ENCODE data around the gene DMXL2. TPM values are rescaled to one million over a fixed set of nuclear protein-coding genes. Genes with fewer than 3 reads are reported as not detected.

The DMXL2 gene
- total and polyA plus RNA-seq, 9 of the 15 experiments (the other 6 are each of a cell fraction or from before 2014, with no cell fraction given), result 9.3 to 57.7 (median 30.7) TPM

- TF ChIP-seq REST (IDR thresholded peaks at IDR 0.05; ENCODE audit: borderline replicate concordance) (peak; percentile 95), REST (CRISPR knock-in tag; IDR thresholded peaks at IDR 0.05; ENCODE audit: low read depth) (no peak), CTBP1 (IDR thresholded peaks at IDR 0.05; ENCODE audit: borderline replicate concordance) (no peak), MXI1 (IDR thresholded peaks at IDR 0.05; ENCODE audit: low read depth, low read length) (no peak), BMI1 (IDR thresholded peaks at IDR 0.05; ENCODE audit: low read length) (no peak), ZNF224 (CRISPR knock-in tag; IDR thresholded peaks at IDR 0.05) (no peak), TCF7 (IDR thresholded peaks at IDR 0.05; ENCODE audit: borderline replicate concordance) (no peak), GTF2E2 (tag; IDR thresholded peaks at IDR 0.05) (no peak), CC2D1A (IDR thresholded peaks at IDR 0.05) (peak; percentile 83), ZNF76 (CRISPR knock-in tag; IDR thresholded peaks at IDR 0.05; ENCODE audit: borderline replicate concordance) (no peak), ZNF695 (CRISPR knock-in tag; IDR thresholded peaks at IDR 0.05) (no peak)
- TF ChIP-seq, protein P1, sequence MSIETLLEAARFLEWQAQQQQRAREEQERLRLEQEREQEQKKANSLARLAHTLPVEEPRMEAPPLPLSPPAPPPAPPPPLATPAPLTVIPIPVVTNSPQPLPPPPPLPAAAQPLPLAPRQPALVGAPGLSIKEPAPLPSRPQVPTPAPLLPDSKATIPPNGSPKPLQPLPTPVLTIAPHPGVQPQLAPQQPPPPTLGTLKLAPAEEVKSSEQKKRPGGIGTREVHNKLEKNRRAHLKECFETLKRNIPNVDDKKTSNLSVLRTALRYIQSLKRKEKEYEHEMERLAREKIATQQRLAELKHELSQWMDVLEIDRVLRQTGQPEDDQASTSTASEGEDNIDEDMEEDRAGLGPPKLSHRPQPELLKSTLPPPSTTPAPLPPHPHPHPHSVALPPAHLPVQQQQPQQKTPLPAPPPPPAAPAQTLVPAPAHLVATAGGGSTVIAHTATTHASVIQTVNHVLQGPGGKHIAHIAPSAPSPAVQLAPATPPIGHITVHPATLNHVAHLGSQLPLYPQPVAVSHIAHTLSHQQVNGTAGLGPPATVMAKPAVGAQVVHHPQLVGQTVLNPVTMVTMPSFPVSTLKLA (conservative IDR thresholded peaks at IDR 0.05), result 0 out of 4 replicates have a peak, but pooled peaks of 1 of the 2 experiments have one; percentile 21
- TF ChIP-seq, protein P2, sequence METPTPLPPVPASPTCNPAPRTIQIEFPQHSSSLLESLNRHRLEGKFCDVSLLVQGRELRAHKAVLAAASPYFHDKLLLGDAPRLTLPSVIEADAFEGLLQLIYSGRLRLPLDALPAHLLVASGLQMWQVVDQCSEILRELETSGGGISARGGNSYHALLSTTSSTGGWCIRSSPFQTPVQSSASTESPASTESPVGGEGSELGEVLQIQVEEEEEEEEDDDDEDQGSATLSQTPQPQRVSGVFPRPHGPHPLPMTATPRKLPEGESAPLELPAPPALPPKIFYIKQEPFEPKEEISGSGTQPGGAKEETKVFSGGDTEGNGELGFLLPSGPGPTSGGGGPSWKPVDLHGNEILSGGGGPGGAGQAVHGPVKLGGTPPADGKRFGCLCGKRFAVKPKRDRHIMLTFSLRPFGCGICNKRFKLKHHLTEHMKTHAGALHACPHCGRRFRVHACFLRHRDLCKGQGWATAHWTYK (CRISPR knock-in tag; IDR thresholded peaks at IDR 0.05), result no peak
Observed at GRCh38 chr15:51649659-51650521, 27.3 kb upstream of the DMXL2 start (continued).
